ENCODE measurements around the gene ILK. TPM values are rescaled to one million over a fixed set of nuclear protein-coding genes. Genes with fewer than 3 reads are reported as not detected.

The ILK gene
- total RNA-seq, 1 donor from 2014 or later, result 183 TPM

DNA sequence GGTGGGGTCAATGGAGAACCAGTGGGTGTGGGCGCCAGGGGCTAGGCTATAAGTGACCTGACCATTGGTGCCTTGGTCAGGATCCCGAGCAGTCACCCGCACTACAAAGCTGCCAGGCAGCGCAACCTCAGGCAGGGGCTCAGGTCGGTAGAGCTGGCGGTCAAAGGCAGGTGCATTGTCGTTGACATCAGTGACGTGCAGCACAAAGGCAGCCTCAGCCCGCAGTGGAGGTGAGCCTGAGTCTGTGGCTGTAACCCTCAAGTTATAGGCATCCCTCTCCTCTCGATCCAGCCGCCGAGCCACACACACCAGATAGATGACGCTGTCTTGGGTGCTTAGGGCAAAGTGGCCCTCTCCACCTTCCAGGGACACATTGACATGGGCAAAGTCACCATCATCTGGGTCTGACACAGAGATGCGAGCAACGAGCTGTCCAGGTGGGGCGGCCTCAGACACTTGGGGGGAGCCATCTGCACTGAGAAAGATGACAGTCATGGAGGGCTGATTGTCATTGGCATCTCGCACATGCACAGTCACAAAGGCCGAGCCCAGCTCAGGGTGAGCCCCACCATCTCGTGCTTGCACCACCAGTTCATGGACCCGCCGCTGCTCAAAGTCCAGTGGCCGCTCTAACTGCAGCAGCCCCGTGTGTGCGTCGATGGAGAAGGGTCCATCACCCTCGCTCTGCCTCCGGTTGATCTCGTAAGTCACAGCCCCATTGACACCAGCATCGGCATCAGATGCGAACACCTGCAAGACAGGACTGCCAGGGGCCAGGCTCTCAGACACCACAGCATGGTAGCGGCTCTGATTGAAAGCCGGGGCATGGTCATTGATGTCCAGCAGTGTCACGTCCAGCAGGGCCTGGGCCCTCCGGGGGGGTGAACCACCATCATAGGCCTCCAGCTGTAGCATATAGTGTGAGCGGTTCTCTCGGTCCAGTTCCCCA, 36.7 kb downstream of the ILK start:
- no peaks in the 10 kb centered on the region for H3K27me3 Mint-ChIP-seq (ENCODE audit: unreplicated experiment)
- H3K4me3 Mint-ChIP-seq (ENCODE audit: unreplicated experiment), result no peak overlapping the region
- peaks cover 11% of the 10 kb centered on the region for H3K4me1 Mint-ChIP-seq (ENCODE audit: unreplicated experiment)
- no peak for DNase-seq (ENCODE audit: low spot score)
- H3K36me3 Mint-ChIP-seq (ENCODE audit: low read depth, unreplicated experiment), result peaks cover 9% of the 10 kb centered on the region
- H3K27ac Mint-ChIP-seq (ENCODE audit: unreplicated experiment), result no peak overlapping the region
- no peaks in the 10 kb centered on the region for H3K9me3 Mint-ChIP-seq (ENCODE audit: unreplicated experiment)
- TF ChIP-seq, protein P1, sequence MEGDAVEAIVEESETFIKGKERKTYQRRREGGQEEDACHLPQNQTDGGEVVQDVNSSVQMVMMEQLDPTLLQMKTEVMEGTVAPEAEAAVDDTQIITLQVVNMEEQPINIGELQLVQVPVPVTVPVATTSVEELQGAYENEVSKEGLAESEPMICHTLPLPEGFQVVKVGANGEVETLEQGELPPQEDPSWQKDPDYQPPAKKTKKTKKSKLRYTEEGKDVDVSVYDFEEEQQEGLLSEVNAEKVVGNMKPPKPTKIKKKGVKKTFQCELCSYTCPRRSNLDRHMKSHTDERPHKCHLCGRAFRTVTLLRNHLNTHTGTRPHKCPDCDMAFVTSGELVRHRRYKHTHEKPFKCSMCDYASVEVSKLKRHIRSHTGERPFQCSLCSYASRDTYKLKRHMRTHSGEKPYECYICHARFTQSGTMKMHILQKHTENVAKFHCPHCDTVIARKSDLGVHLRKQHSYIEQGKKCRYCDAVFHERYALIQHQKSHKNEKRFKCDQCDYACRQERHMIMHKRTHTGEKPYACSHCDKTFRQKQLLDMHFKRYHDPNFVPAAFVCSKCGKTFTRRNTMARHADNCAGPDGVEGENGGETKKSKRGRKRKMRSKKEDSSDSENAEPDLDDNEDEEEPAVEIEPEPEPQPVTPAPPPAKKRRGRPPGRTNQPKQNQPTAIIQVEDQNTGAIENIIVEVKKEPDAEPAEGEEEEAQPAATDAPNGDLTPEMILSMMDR (IDR thresholded peaks at IDR 0.05; ENCODE audit: unreplicated experiment), result no peak

DNA sequence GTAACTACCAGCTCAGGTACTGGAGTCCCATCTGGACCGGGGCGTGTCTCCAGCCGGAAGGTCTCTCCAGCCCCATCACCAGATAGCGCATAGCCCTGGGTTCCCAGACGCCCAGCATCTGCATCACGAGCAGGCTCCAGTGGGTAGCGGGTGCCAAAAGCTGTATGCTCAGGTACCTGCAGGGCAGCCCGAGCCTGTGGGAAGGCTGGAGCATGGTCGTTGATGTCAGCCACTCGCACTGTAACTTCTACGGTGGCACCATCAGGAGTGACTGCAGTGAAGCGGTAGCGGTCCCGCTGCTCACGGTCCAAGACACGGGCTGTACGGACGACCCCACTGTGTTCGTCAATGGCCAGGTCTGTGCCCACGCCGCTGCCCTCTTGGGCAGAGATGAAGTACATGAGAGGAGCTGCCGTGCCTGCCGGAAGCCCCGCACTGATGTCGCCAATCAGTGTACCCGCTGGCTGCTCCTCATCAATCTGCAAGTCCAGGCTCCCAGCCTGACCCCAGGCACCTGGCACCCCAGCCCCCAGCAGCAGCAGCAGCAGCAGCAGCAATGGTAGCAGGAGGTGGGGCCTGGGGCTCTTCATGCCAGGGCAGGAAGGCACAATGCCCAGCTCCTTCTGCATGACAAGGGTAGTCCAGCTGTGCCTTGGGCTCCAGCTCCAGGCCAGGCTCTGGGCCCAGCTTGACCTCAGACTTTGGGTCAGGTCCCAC, 37.6 kb downstream of the ILK start:
- TF ChIP-seq, protein P1 (IDR thresholded peaks at IDR 0.05; ENCODE audit: unreplicated experiment), result no peak
- Mint-ChIP-seq H3K36me3 (ENCODE audit: low read depth, unreplicated experiment) (peaks cover 9% of the 10 kb centered on the region), H3K27me3 (ENCODE audit: unreplicated experiment) (no peaks in the 10 kb centered on the region), H3K27ac (ENCODE audit: unreplicated experiment) (no peak overlapping the region), H3K4me1 (ENCODE audit: unreplicated experiment) (peaks cover 11% of the 10 kb centered on the region), H3K4me3 (ENCODE audit: unreplicated experiment) (no peak overlapping the region), H3K9me3 (ENCODE audit: unreplicated experiment) (no peaks in the 10 kb centered on the region)
- no peak for DNase-seq (ENCODE audit: low spot score)

DNA sequence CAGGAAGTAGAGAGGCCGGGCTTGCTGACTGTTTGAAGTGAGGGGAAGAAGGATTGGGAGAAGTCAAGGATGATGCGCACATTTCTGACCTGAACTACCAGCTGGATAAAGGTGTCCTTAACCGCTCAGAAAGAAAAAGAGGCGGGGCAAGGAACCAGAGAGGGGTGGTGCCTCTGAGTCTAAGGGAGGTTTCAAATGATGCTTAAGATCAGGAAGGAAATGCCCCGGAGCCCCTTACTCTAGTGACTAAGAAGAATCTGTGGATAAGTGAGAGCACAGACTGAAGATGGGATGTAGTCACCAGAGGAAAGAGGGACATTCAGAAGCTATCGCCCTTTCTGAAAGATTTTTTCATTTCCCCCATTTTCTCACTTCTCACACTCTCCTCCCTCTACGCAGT, 39.4 kb downstream of the ILK start:
- Mint-ChIP-seq H3K9me3 (ENCODE audit: unreplicated experiment) (no peaks in the 10 kb centered on the region), H3K4me3 (ENCODE audit: unreplicated experiment) (no peak overlapping the region), H3K27me3 (ENCODE audit: unreplicated experiment) (no peaks in the 10 kb centered on the region), H3K36me3 (ENCODE audit: low read depth, unreplicated experiment) (peaks cover 9% of the 10 kb centered on the region), H3K27ac (ENCODE audit: unreplicated experiment) (no peak overlapping the region), H3K4me1 (ENCODE audit: unreplicated experiment) (peaks cover 11% of the 10 kb centered on the region)
- TF ChIP-seq, protein P1 (IDR thresholded peaks at IDR 0.05; ENCODE audit: unreplicated experiment), result no peak
- DNase-seq (ENCODE audit: low spot score), result no peak

DNA sequence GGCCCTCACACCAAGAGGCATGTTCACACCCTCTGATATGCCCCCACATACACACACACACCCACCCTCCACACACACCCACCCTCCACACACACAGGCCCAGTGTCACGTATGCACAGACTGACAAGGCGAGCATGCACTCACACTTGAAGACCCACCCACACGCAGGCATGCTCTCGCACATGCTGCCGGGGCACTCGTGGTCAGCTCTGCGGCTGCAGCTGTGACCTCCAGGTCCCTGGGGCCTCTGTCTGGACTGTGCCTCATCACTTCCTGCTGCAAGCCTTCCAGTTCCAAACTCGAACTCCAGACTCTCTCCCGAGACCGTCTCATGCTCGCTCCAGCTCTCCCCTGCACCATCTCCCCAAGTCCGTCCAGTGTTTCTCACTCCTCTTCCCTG, 42.5 kb downstream of the ILK start:
- Mint-ChIP-seq H3K4me1 (ENCODE audit: unreplicated experiment) (peaks cover 5% of the 10 kb centered on the region), H3K27ac (ENCODE audit: unreplicated experiment) (no peak overlapping the region), H3K9me3 (ENCODE audit: unreplicated experiment) (no peaks in the 10 kb centered on the region), H3K36me3 (ENCODE audit: low read depth, unreplicated experiment) (no peaks in the 10 kb centered on the region), H3K4me3 (ENCODE audit: unreplicated experiment) (peak overlapping the region; percentile 33), H3K27me3 (ENCODE audit: unreplicated experiment) (no peaks in the 10 kb centered on the region)
- TF ChIP-seq, protein P1 (IDR thresholded peaks at IDR 0.05; ENCODE audit: unreplicated experiment), result no peak
- no peak for DNase-seq (ENCODE audit: low spot score)

DNA sequence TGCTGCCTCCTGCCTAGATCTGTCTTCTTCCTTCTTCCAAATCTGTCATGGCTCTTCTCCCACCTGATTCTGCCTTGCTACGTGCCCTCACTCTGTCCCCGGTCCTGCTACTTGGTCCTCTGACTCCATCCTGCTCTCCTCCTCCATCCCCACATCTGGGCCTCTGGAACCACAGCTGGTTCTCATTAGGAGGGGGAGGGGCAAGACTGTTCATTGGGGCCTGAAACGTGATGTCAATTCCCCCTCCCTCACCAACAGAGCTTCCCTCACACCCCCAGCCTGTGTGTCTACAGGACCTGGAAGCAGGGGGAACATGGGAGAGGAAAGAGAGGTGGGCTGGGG, 43.0 kb downstream of the ILK start:
- no peaks in the 10 kb centered on the region for H3K27me3 Mint-ChIP-seq (ENCODE audit: unreplicated experiment)
- no peak overlapping the region for H3K27ac Mint-ChIP-seq (ENCODE audit: unreplicated experiment)
- peaks cover 5% of the 10 kb centered on the region for H3K4me1 Mint-ChIP-seq (ENCODE audit: unreplicated experiment)
- no peaks in the 10 kb centered on the region for H3K36me3 Mint-ChIP-seq (ENCODE audit: low read depth, unreplicated experiment)
- DNase-seq (ENCODE audit: low spot score), result no peak
- no peaks in the 10 kb centered on the region for H3K9me3 Mint-ChIP-seq (ENCODE audit: unreplicated experiment)
- no peak overlapping the region for H3K4me3 Mint-ChIP-seq (ENCODE audit: unreplicated experiment)
- TF ChIP-seq, protein P1 (IDR thresholded peaks at IDR 0.05; ENCODE audit: unreplicated experiment), result no peak

Data from endothelial cell (in vitro differentiated cells).